HG03432 (cell line): ENCODE measurements around the gene RBM34.
"Not testable (repeated sequence)": the region's sequence is repeated elsewhere in the genome, so short reads cannot be mapped to it uniquely, and the experiment has no call there.

Experiments used
- ATAC-seq: cut with Tn5 transposase; IDR thresholded peaks from one replicate; pipeline ENCODE4 v1.9.1; 2021; ENCODE audit warnings: mild to moderate bottlenecking, moderate library complexity; ENCODE audit not compliant: unreplicated experiment

Gene RBM34

GRCh38 chr1:235122348-235122747, 38.7 kb downstream of the RBM34 start:
- no peak for ATAC-seq

- ATAC-seq: no peak
Observed at GRCh38 chr1:235113183-235113917, 47.7 kb downstream of the RBM34 start.

DNA sequence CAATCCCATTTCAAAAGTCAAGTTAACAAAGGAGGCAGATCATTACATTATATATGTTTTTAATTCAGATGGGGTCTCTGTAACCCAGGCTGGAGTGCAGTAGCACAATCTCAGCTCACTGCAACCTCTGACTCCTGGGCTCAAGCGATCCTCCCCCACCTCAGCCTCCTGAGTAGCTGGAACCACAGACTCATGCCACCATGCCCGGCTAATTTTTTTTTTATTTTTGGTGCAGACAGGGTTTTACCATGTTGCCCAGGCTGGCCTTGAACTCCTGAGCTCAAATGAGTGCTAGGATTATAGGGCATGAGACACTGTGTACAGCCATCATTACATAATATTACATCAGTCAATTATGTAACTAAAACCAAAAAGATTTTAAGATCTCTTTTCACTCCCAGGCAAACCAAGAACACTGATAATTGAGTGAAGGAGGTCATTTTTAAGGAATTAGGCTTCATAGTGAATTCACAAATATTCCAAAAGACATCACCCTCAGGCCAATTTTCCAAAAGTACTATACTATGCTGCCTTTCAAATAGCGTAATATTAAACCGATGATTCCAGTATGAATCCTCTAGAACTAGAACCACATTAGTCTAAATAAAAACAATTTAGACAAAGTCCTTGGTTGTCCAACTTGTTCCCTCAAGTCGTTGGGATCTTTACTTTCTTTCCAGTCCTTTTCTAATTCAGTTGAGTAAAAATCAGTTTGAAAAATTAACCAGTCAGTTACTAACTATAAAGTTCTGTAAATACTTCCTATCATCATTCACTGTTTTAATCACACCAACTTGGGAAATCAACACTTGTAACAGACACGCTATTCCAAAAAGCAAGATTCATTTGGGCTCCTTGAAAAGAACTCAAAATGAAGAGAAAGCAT, 48.5 kb downstream of the RBM34 start:
- ATAC-seq: no peak

- no peak for ATAC-seq
Observed at GRCh38 chr1:235111107-235111506, 49.9 kb downstream of the RBM34 start.

DNA sequence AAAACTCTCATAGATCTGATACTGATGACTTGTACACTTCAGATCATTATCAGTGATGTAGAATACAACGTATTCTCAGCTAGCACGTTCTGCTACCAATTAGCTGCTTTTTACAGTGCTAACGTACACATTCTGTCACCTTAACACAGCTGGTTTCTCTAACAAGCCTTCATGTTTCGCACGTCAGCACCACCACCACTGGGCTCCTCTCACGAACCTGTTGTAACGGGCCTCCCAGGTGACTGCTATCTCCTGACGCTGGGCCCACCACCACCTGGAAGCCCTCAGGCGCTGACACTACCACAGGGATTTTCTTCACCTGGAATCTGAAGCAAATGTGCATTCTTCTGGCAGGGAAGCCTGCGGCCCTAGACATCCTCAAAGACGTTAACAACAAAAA, 52.2 kb downstream of the RBM34 start:
- ATAC-seq: no peak

- no peak for ATAC-seq
Observed at GRCh38 chr1:235108185-235108593, 52.9 kb downstream of the RBM34 start.

GRCh38 chr1:235107368-235108184, 53.5 kb downstream of the RBM34 start:
- no peak for ATAC-seq

- ATAC-seq: no peak
Observed at GRCh38 chr1:235106457-235106856, 54.6 kb downstream of the RBM34 start.

GRCh38 chr1:235105051-235106043, 55.7 kb downstream of the RBM34 start:
- ATAC-seq: peak; percentile 86

DNA sequence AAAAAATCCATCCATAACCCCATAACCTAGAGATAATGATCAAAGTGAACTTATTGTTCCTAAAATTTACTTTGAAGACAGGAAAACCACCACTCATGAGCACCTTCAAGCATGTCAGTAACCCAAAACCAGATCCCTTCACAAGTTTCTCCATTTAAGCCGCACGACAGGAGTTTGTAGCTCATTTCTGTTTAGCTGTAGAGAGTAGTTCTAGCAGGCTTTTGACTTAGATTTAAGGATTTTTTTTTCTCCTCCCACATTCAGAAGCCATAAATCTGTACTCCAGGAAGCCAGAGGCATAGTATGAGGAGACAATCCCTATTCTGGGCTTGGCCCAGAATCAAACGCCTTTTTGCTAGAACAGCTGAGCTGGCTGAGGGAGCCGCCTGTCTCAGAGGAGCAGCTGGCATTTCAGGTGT, 58.0 kb downstream of the RBM34 start:
- ATAC-seq: no peak

GRCh38 chr1:235102259-235102582, 58.8 kb downstream of the RBM34 start:
- no peak for ATAC-seq

DNA sequence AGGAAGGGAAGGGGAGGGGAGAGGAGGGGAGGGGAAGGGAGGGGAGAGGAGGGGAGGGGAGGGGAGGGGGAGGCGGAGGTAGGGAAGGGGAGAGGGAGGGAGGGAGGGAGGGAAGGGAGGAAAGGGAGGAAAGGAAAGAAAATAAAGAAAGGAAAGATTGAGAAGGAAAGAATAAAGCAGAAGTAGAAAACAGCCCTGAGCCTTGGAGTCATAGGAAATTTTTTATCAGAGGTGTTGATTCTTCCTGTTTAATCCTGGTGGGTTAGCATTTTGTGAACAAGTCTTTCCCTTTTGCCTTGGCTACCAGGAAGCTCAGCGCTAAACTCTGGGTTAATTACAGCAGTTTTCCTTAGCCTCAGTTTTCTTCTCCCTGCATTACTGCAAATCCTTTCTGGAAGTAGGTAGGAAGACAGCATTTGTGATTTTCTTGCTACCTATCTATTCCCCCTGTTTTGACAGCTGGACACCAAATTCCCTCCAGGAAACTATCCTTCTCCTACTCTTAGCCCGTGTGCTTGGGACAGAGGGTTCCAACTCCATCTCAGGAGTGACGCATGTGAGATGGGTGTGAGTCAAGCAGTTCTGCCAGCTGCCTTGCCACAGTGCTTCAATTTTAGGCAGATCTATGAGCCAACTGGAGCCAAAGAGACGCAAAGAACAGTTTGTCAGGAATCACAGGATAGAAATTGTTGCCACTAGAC, 59.3 kb downstream of the RBM34 start:
- no peak for ATAC-seq

DNA sequence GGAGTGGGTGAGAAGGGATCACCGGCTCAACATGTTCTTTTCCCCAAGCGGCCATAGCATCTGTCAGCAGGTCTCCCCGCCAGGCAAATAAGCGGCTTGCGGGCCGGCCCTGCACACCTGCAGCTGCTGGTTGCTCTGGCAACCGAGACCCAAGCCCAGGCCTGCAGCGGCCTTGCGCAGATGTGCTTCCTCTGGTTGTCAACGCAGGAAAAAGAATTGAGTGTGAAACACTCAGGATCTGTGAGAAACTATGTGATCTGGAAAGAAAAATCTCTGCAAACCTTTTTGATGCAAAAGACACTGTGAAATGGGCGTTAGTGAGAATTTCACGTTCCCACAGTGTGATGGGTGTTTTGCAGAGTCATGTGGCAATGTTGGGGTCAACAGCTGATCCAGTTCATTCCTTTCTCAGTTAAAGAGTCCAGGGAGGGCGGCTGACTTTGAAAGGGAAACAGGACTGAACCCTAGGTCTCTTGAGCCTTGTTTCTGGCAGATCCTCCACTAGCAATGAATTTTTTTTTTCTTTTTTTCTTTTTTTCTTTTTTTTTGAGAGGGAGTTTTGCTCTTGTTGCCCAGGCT, 60.8 kb downstream of the RBM34 start:
- ATAC-seq: no peak

- ATAC-seq: no peak
Observed at GRCh38 chr1:235098991-235099390, 62.1 kb downstream of the RBM34 start.

DNA sequence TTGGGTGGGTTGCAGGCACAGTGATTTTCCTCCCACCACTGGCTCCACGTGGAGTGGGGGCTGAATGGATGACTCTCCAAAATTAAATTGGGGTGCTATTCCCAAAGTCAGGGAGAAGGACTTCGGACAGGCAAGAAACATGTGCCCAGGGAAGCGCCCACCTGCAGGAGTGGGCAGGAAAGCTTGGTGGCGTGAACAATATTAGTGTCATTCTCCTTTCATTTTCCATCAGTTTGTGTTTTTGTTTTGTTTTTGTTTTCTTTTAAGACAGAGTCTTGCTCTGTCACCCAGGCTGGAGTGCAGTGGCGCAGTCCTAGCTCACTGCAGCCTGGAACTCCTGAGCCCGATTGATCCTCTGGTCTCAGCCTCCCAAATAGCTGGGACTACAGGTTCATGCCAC, 62.5 kb downstream of the RBM34 start:
- no peak for ATAC-seq

GRCh38 chr1:235097501-235097900, 63.5 kb downstream of the RBM34 start:
- not testable (repeated sequence) for ATAC-seq

DNA sequence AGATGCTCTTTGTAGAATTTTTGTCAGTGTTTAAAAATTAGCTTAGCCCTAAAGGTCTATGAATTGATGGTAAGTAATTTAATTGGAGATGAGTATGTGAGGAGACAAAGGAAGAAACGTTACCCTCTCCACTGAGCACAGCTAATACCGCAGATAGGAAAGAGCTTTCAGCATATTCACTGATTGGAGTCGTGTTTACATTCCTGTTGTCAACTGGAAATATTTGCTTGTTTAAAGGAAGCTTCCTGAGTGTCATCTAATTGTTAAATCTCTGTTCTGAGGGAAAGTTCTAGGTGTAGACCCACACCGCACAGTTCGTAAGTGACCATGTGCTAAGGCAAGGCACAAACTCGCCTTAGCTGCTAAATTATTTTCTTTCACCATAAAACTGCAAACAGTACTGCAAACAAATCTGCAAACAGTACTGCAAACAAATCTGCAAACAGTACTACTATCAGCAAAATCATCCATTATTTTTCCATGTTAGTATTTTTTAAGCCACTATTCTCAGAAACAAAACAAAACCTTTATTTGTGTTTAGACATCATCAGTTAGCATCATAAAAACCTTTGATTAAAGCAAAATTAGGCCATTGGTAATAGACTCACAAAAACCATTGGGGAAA, 65.0 kb downstream of the RBM34 start:
- ATAC-seq: no peak

- peak; percentile 66 for ATAC-seq
Observed at GRCh38 chr1:235093696-235094592, 67.1 kb downstream of the RBM34 start.
